H9 (cell line): ENCODE results near the gene RAD51AP2. TPM values are rescaled to one million over a fixed set of nuclear protein-coding genes. Genes with fewer than 3 reads are reported as not detected.

Experiments
- DNase-seq: peaks from one replicate; pipeline ENCODE4 v3.0.0-alpha.2; 2017
- H2AFZ ChIP-seq: one replicate; pipeline ENCODE4 v1.6.1; 2013; ENCODE audit warnings: mild to moderate bottlenecking, low read length, control low read depth, moderate library complexity
- H2AK5ac ChIP-seq: 2 replicates; pipeline ENCODE4 v1.6.1; 2013; ENCODE audit warnings: low read length, control low read depth, mixed read lengths; ENCODE audit not compliant: insufficient read length
- H2BK120ac ChIP-seq: one replicate; pipeline ENCODE4 v1.6.1; 2013; ENCODE audit warnings: low read depth, mild to moderate bottlenecking, low read length, control low read depth, inconsistent platforms; ENCODE audit not compliant: poor library complexity, severe bottlenecking
- H2BK12ac ChIP-seq: 2 replicates; pipeline ENCODE4 v1.6.1; 2013; ENCODE audit warnings: low read length, control low read depth, mixed read lengths, low read depth; ENCODE audit not compliant: insufficient read length
- H2BK15ac ChIP-seq: 2 replicates; pipeline ENCODE4 v1.6.1; 2013; ENCODE audit warnings: low read depth, low read length, control low read depth
- H2BK20ac ChIP-seq: one replicate; pipeline ENCODE4 v1.6.1; 2013; ENCODE audit warnings: low read depth, mild to moderate bottlenecking, low read length, control low read depth, inconsistent platforms; ENCODE audit not compliant: poor library complexity, severe bottlenecking
- H2BK5ac ChIP-seq: 2 replicates; pipeline ENCODE4 v1.6.1; 2013; ENCODE audit warnings: low read length, control low read depth, mixed read lengths; ENCODE audit not compliant: insufficient read length
- H3K14ac ChIP-seq: 2 replicates; pipeline ENCODE4 v1.6.1; 2013; ENCODE audit warnings: low read length, control low read depth; ENCODE audit not compliant: insufficient read depth
- H3K18ac ChIP-seq: 2 replicates; pipeline ENCODE4 v1.6.1; 2013; ENCODE audit warnings: low read depth, mild to moderate bottlenecking, mixed read lengths, low read length, control low read depth; ENCODE audit not compliant: insufficient read length
- H3K23ac ChIP-seq: 2 replicates; pipeline ENCODE4 v1.6.1; 2013; ENCODE audit warnings: low read length, control low read depth, mixed read lengths, low read depth; ENCODE audit not compliant: insufficient read length
- H3K23me2 ChIP-seq: 2 replicates; pipeline ENCODE4 v1.6.1; 2013; ENCODE audit warnings: low read depth, mild to moderate bottlenecking, mixed read lengths, low read length, control low read depth; ENCODE audit not compliant: insufficient read length, poor library complexity, severe bottlenecking
- H3K27ac ChIP-seq: 2 replicates; pipeline ENCODE4 v1.5.1; 2013; ENCODE audit warnings: low read length, control low read depth, mixed read lengths, low read depth; ENCODE audit not compliant: insufficient read length
- H3K27me3 ChIP-seq: 2 replicates; pipeline ENCODE4 v1.6.1; 2013; ENCODE audit warnings: low read length, control low read depth, inconsistent platforms; ENCODE audit not compliant: insufficient read depth
- H3K4ac ChIP-seq: 2 replicates; pipeline ENCODE4 v1.6.1; 2013; ENCODE audit warnings: low read depth, mild to moderate bottlenecking, control low read depth, inconsistent platforms, low read length, moderate library complexity
- H3K4me1 ChIP-seq: 2 replicates; pipeline ENCODE4 v1.6.1; 2013; ENCODE audit warnings: low read length, control low read depth, inconsistent platforms; ENCODE audit not compliant: insufficient read depth
- H3K4me2 ChIP-seq: 2 replicates; pipeline ENCODE4 v1.6.1; 2013; ENCODE audit warnings: low read length, control low read depth, mixed read lengths; ENCODE audit not compliant: insufficient read length, insufficient read depth
- H3K56ac ChIP-seq: 2 replicates; pipeline ENCODE4 v1.6.1; 2013; ENCODE audit warnings: low read depth, mild to moderate bottlenecking, mixed read lengths, low read length, control low read depth; ENCODE audit not compliant: insufficient read length
- H3K79me1 ChIP-seq: 2 replicates; pipeline ENCODE4 v1.6.1; 2013; ENCODE audit warnings: low read depth, mild to moderate bottlenecking, moderate library complexity, low read length, control low read depth, inconsistent platforms; ENCODE audit not compliant: insufficient read depth, poor library complexity, severe bottlenecking
- H3K79me2 ChIP-seq: 2 replicates; pipeline ENCODE4 v1.6.1; 2013; ENCODE audit warnings: low read length, control low read depth, inconsistent platforms; ENCODE audit not compliant: insufficient read depth
- H3K9ac ChIP-seq: 2 replicates; pipeline ENCODE4 v1.6.1; 2013; ENCODE audit warnings: low read length, control low read depth, mixed read lengths; ENCODE audit not compliant: insufficient read length; ENCODE audit errors: extremely low read depth
- H3K9me3 ChIP-seq: one replicate; pipeline ENCODE4 v1.6.1; 2013; ENCODE audit warnings: low read depth, low read length, inconsistent platforms; ENCODE audit not compliant: control insufficient read depth
- H3T11ph ChIP-seq: one replicate; pipeline ENCODE4 v1.6.1; 2013; ENCODE audit warnings: mild to moderate bottlenecking, low read length, control low read depth, inconsistent platforms
- H4K20me1 ChIP-seq: one replicate; pipeline ENCODE4 v1.6.1; 2013; ENCODE audit not compliant: control insufficient read depth, insufficient read length, insufficient read depth
- H4K5ac ChIP-seq: 2 replicates; pipeline ENCODE4 v1.6.1; 2013; ENCODE audit warnings: low read depth, mild to moderate bottlenecking, mixed read lengths, low read length, control low read depth; ENCODE audit not compliant: insufficient read length
- H4K8ac ChIP-seq: replicated peaks from 2 replicates; pipeline ENCODE4 v1.6.1; 2013; ENCODE audit warnings: low read length, control low read depth, mixed read lengths, low read depth; ENCODE audit not compliant: insufficient read length
- H4K91ac ChIP-seq: 2 replicates; pipeline ENCODE4 v1.6.1; 2013; ENCODE audit warnings: low read depth, mild to moderate bottlenecking, moderate library complexity, mixed read lengths, low read length, control low read depth; ENCODE audit not compliant: insufficient read length
- H3K27ac Mint-ChIP-seq, 3 experiments: 2 replicates in 2 of 3; 3 replicates in 1 of 3; pipeline ENCODE4 v1.8.0; 2020 to 2021; ENCODE audit warnings: mixed read lengths in 3 of 3, mild to moderate bottlenecking in 1 of 3, moderate library complexity in 1 of 3
- H3K27me3 Mint-ChIP-seq: 2 replicates; pipeline ENCODE4 v1.8.0; 2021; ENCODE audit warnings: low read depth, mild to moderate bottlenecking, moderate library complexity, mixed read lengths
- H3K36me3 Mint-ChIP-seq, 3 experiments: 2 replicates in 2 of 3; 3 replicates in 1 of 3; pipeline ENCODE4 v1.8.0; 2020 to 2021; ENCODE audit warnings: low read depth in 3 of 3, mixed read lengths in 3 of 3; ENCODE audit not compliant: insufficient read depth in 1 of 3
- H3K4me1 Mint-ChIP-seq, 2 experiments: 2 replicates each; pipeline ENCODE4 v1.8.0; 2020; ENCODE audit warnings: mixed read lengths in 2 of 2
- H3K4me3 Mint-ChIP-seq, 2 experiments: 2 replicates in 1 of 2; 3 replicates in 1 of 2; pipeline ENCODE4 v1.8.0; 2020 to 2021; ENCODE audit warnings: mild to moderate bottlenecking in 2 of 2, mixed read lengths in 2 of 2, moderate library complexity in 1 of 2
- H3K9me3 Mint-ChIP-seq, 2 experiments: 2 replicates in 1 of 2; 3 replicates in 1 of 2; pipeline ENCODE4 v1.8.0; 2020; ENCODE audit warnings: mild to moderate bottlenecking in 2 of 2, mixed read lengths in 2 of 2, moderate library complexity in 1 of 2
- WGBS: extraction: QIAGEN DNeasy Blood & Tissue Kit; methylation state at CpG from one replicate; pipeline ENCODE4 v1.1.7; 2013; ENCODE audit warnings: missing lambda C conversion rate, low lambda C conversion rate, mixed read lengths; ENCODE audit not compliant: insufficient read length; ENCODE audit errors: extremely low coverage; 5-methylcytosine and 5-hydroxymethylcytosine counted together
- total RNA-seq: library from RNA; stranded (reverse); gene quantifications from 2 replicates; pipeline ENCODE4 v1.2.1, GENCODE V29; 2021
- TF ChIP-seq, protein P1 (sequence below): fragments of 200-600 bp; sonication (generic); conservative IDR thresholded peaks from 3 replicates; pipeline ENCODE4 v1.8.0; 2021; ENCODE audit warnings: antibody characterized with exemption, mild to moderate bottlenecking

RAD51AP2 gene
- total RNA-seq, 1 experiment from 2014 or later: 0.07 TPM

GRCh38 chr2:17517481-17518211 is 594 bp downstream of the RAD51AP2 start:
- no peak overlapping the region for H3K23ac ChIP-seq
- no peak overlapping the region for H2BK5ac ChIP-seq
- H3K79me1 ChIP-seq: no peaks in the 10 kb centered on the region
- no CpG with 5 or more reads among the region's 8 CpGs for WGBS
- peaks cover 6% of the 10 kb centered on the region for H3K23me2 ChIP-seq
- Mint-ChIP-seq H3K4me3 (peak overlapping the region; percentile 71 to 83), H3K4me1 (peaks cover 30 to 31% of the 10 kb centered on the region in 2 experiments), H3K27me3 (no peaks in the 10 kb centered on the region), H3K9me3 (no peaks in the 10 kb centered on the region), H3K36me3 (no peaks in the 10 kb centered on the region), H3K27ac (peak overlapping the region; percentile 30 to 85 (median 83); a peak in 5 of 7 replicates)
- H4K20me1 ChIP-seq: no peaks in the 10 kb centered on the region
- peak overlapping the region; percentile 34 for H3K9ac ChIP-seq
- no peaks in the 10 kb centered on the region; the same call in 1 of the 2 replicates for H3K4me1 ChIP-seq
- H3K4me2 ChIP-seq: peak overlapping the region; percentile 78
- H3K27me3 ChIP-seq: no peaks in the 10 kb centered on the region
- no peak overlapping the region for H3K4ac ChIP-seq
- H3K27ac ChIP-seq: no peak overlapping the region
- no peak overlapping the region for H2BK12ac ChIP-seq
- no peak overlapping the region for H4K5ac ChIP-seq
- H2BK20ac ChIP-seq: no peak overlapping the region
- no peak overlapping the region for H3K14ac ChIP-seq
- H2BK120ac ChIP-seq: no peak overlapping the region
- H2AFZ ChIP-seq: peak overlapping the region; percentile 49
- H3K9me3 ChIP-seq: no peaks in the 10 kb centered on the region
- H4K8ac ChIP-seq: no peak overlapping the region
- DNase-seq: no peak
- H3K79me2 ChIP-seq: no peaks in the 10 kb centered on the region
- H3K56ac ChIP-seq: no peak overlapping the region
- no peak overlapping the region for H4K91ac ChIP-seq
- TF ChIP-seq, protein P1, sequence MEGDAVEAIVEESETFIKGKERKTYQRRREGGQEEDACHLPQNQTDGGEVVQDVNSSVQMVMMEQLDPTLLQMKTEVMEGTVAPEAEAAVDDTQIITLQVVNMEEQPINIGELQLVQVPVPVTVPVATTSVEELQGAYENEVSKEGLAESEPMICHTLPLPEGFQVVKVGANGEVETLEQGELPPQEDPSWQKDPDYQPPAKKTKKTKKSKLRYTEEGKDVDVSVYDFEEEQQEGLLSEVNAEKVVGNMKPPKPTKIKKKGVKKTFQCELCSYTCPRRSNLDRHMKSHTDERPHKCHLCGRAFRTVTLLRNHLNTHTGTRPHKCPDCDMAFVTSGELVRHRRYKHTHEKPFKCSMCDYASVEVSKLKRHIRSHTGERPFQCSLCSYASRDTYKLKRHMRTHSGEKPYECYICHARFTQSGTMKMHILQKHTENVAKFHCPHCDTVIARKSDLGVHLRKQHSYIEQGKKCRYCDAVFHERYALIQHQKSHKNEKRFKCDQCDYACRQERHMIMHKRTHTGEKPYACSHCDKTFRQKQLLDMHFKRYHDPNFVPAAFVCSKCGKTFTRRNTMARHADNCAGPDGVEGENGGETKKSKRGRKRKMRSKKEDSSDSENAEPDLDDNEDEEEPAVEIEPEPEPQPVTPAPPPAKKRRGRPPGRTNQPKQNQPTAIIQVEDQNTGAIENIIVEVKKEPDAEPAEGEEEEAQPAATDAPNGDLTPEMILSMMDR: no peak
- no peak overlapping the region for H3K18ac ChIP-seq
- no peak overlapping the region for H3T11ph ChIP-seq
- no peak overlapping the region for H2BK15ac ChIP-seq
- no peak overlapping the region for H2AK5ac ChIP-seq
